Measurements from ENCODE around the gene HYLS1. TPM values are rescaled to one million over a fixed set of nuclear protein-coding genes. Genes with fewer than 3 reads are reported as not detected.

Gene HYLS1
- total and polyA plus RNA-seq, 10 of the 15 experiments (the other 5 are each of a cell fraction or from before 2014, with no cell fraction given): 11.7 to 35.1 (median 17.6) TPM

- TF ChIP-seq IRF3 (IDR thresholded peaks at IDR 0.05) (no peak; the same call in 1 of the 2 replicates), YY1 (IDR thresholded peaks at IDR 0.05; ENCODE audit: low read depth, low read length) (0 out of 2 replicates have a peak, but pooled peaks have one; percentile 13), ZSCAN29 (IDR thresholded peaks at IDR 0.05) (0 out of 2 replicates have a peak, but pooled peaks have one; percentile 26), STAT1 (conservative IDR thresholded peaks at IDR 0.05) (no peak), LARP7 (IDR thresholded peaks at IDR 0.05) (peak; percentile 99), ZBTB11 (CRISPR knock-in tag; IDR thresholded peaks at IDR 0.05) (no peak), CBFB (IDR thresholded peaks at IDR 0.05; ENCODE audit: low read depth) (peak; percentile 100), BCLAF1 (IDR thresholded peaks at IDR 0.05) (no peak), NFYB (IDR thresholded peaks at IDR 0.05; ENCODE audit: insufficient read depth, low read depth, low read length) (peak; percentile 85), YBX1 (IDR thresholded peaks at IDR 0.05) (no peak), ZBTB40 (IDR thresholded peaks at IDR 0.05; ENCODE audit: borderline replicate concordance) (peak; percentile 41), IKZF1 (conservative IDR thresholded peaks at IDR 0.05) (peak; percentile 94), RUNX3 (IDR thresholded peaks at IDR 0.05; ENCODE audit: low read length) (peak; percentile 99)
Measured at GRCh38 chr11:125887373-125888324, at the start of gene HYLS1 (continued).
